ENCODE results near the gene PEX11G. TPM values are rescaled to one million over a fixed set of nuclear protein-coding genes. Genes with fewer than 3 reads are reported as not detected.
A peak's percentile ranks its signal among the peaks of the same experiment; 100 is the strongest.

The PEX11G gene
- total and polyA plus RNA-seq, 10 donors, result 2.3 to 9.6 (median 4.6) TPM

DNA sequence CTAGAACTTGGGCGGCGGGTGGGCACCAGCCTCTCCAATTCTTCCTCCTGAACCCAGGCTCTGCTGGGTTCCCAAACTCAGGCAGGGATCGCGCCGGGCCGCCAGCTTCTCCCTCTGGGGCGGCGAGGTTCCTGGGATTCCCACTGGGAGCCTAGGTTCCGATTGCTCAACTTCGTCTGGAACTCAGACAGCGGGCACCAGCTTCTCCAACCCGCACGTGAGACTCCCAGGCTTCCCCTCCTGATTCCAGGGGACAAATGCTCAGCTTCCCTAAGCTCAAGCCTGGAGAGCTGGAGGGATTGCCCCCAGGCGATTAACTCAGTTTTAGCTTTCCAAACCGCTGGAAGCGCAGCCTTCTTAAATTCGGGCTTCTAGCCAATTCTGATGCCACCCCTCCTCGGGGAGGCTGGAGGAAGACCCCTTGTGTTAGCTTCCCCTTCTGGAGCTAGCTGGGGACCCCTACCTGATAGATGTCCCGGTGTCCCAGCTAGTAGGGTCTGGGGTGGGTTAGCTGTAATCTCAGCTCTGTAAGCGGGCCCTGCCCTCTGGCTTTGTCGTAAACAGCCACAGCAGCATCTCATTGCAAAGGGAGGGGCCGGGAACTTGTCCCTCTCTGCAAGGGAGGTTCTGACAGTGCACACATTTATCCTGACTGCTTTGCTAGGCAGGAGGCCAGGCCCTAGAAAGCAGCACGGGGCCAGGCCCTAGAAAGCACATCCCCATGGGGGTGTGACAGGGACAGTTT, 34.3 kb upstream of the PEX11G start:
- 9 to 18% (median 14%) methylated on average over 12 to 23 of the region's 23 CpGs for WGBS, 5 donors
- intact Hi-C loops (cut with DNase I; ENCODE audit: low total_unique reads), result no loop called here
- DNase-seq, result peak; percentile 84
- H3K4me3 ChIP-seq, result peak overlapping the region; percentile 62 to 94 (median 86)
- no peaks in the 10 kb centered on the region for H3K27me3 ChIP-seq (replicated peaks in 1 of 7)
- H3K4me1 ChIP-seq, result peaks cover 20 to 85% (median 56%) of the 10 kb centered on the region in 6 donors
- TF ChIP-seq POLR2A (IDR thresholded peaks at IDR 0.05) (no peak), POLR2AphosphoS5 (IDR thresholded peaks at IDR 0.05) (peak in 2 of 3 donors; percentile 42 to 44)
- peak overlapping the region; percentile 37 to 88 (median 80) for H3K27ac ChIP-seq
- peaks cover 0 to 58% (median 14%) of the 10 kb centered on the region in 6 donors for H3K36me3 ChIP-seq
- no peaks in the 10 kb centered on the region for H3K9me3 ChIP-seq

DNA sequence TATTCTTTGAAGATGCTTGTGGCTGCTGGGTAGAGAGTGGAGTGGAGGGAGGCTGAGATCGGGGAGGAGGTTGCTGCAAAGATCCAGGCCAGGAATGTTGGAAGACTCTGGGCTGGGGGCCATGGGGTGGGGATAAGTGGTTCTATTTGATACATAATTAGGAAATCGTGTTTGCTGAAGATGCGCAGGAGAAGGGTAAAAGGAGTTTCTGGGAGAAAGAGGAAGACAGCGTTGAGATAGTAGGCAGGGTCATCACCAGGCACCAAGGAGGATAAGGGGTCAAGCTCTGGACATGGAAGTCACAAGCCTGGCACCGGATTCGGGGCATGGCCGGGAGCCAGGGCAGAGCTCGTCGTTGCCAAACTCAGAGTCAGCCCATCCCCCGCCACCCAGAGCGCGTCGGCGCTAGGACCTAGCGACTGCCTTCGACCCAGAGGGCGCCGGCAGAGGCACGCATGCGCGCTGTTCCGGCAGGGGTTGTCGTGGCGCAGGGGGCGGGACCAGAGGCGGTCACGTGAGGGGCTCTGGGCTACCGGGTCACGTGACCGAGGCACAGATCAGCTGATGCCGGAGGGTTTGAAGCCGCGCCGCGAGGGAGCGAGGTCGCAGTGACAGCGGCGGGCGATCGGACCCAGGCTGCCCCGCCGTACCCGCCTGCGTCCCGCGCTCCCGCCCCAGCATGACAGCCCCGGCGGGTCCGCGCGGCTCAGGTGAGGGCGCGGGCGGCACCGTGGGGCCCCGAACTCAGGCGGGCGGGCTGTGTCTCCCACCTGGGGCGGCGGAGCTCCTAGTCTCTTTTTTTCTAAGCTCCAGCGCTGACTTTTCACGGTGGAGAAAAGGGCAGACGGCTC, 33.5 kb upstream of the PEX11G start, which contains the start of gene MCOLN1:
Gene MCOLN1, plus strand, starts transcription at position 553 of the 851 bp plus-strand sequence. Its CDS starts 127 bp downstream, at position 680.
- H3K4me3 ChIP-seq, result peak within 1 kb of the TSS; percentile 62 to 94 (median 86)
- H3K27me3 ChIP-seq (replicated peaks in 1 of 7), result no peaks in the 10 kb centered on the region
- peak within 1 kb of the TSS; percentile 37 to 88 (median 80) for H3K27ac ChIP-seq
- intact Hi-C loops (cut with DNase I; ENCODE audit: low total_unique reads), result no loop called here
- 1 to 4% (median 2%) methylated on average over 16 to 65 of the region's 65 CpGs for WGBS, 5 donors
- peaks cover 0 to 50% (median 13%) of the 10 kb centered on the region in 6 donors for H3K36me3 ChIP-seq
- H3K4me1 ChIP-seq, result peaks cover 20 to 85% (median 51%) of the 10 kb centered on the region in 6 donors
- TF ChIP-seq POLR2A (IDR thresholded peaks at IDR 0.05) (peak in 2 of 3 donors; percentile 56 to 70), POLR2AphosphoS5 (IDR thresholded peaks at IDR 0.05) (peak; percentile 93 to 98 (median 96))
- TF ChIP-seq, protein P1, sequence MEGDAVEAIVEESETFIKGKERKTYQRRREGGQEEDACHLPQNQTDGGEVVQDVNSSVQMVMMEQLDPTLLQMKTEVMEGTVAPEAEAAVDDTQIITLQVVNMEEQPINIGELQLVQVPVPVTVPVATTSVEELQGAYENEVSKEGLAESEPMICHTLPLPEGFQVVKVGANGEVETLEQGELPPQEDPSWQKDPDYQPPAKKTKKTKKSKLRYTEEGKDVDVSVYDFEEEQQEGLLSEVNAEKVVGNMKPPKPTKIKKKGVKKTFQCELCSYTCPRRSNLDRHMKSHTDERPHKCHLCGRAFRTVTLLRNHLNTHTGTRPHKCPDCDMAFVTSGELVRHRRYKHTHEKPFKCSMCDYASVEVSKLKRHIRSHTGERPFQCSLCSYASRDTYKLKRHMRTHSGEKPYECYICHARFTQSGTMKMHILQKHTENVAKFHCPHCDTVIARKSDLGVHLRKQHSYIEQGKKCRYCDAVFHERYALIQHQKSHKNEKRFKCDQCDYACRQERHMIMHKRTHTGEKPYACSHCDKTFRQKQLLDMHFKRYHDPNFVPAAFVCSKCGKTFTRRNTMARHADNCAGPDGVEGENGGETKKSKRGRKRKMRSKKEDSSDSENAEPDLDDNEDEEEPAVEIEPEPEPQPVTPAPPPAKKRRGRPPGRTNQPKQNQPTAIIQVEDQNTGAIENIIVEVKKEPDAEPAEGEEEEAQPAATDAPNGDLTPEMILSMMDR (IDR thresholded peaks at IDR 0.05 in 8 of 11, conservative IDR thresholded peaks at IDR 0.05 in 3 of 11), result peak in 4 of 11 experiments; percentile 8 to 50 (median 30)
- no peaks in the 10 kb centered on the region for H3K9me3 ChIP-seq
- peak; percentile 100 for DNase-seq

DNA sequence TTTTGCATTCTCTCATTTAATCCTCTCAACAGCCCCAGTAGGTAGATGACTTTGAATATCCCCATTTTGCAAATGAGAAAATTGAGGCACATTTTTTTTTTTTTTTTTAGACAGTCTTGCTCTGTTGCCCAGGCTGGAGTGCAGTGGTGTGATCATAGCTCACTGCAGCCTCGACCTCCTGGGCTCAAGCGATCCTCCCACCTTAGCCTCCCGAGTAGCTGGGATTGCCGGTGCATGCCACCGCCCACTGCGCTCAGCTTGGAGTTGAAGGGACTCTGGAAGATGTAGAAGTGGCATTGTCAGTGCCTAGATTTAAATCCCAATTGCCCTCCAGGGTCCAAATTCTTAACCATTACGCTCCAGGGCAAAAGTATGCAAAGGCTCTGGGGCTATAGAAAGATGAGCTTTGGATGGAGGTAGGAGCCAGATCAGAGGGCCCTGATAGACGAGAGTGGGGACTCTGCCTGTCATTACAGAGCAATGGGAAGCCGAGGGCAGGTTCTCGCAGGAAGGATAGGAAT, 32.8 kb upstream of the PEX11G start:
- Histone ChIP-seq H3K36me3 (peaks cover 0 to 44% (median 13%) of the 10 kb centered on the region in 6 donors), H3K9me3 (no peaks in the 10 kb centered on the region), H3K27ac (peak overlapping the region; percentile 22 to 88 (median 80)), H3K4me3 (peak overlapping the region in 6 of 8 donors; percentile 77 to 91 (median 86)), H3K4me1 (peaks cover 20 to 85% (median 53%) of the 10 kb centered on the region in 6 donors), H3K27me3 (replicated peaks in 1 of 7) (peaks cover 0 to 2% (median 0%) of the 10 kb centered on the region in 7 donors)
- TF ChIP-seq POLR2AphosphoS5 (IDR thresholded peaks at IDR 0.05) (no peak), POLR2A (IDR thresholded peaks at IDR 0.05) (no peak)
- TF ChIP-seq, protein P1 (IDR thresholded peaks at IDR 0.05 in 8 of 11, conservative IDR thresholded peaks at IDR 0.05 in 3 of 11), result no peak
- no peak for DNase-seq
- WGBS, 5 donors, result 57 to 65% (median 61%) methylated on average over 10 of the region's 10 CpGs
- intact Hi-C loops (cut with DNase I; ENCODE audit: low total_unique reads), result no loop called here

Data from spleen (tissue), 11 donors.